HFFc6 (cell line): Measurements from ENCODE around the gene SMYD3. TPM values are rescaled to one million over a fixed set of nuclear protein-coding genes. Genes with fewer than 3 reads are reported as not detected.

Experiments
- DNase-seq: peaks from one replicate; pipeline ENCODE4 v3.0.0-alpha.2; 2018
- H3K27ac Mint-ChIP-seq: 2 replicates; pipeline ENCODE4 v1.8.0; 2020; ENCODE audit warnings: mild to moderate bottlenecking, mixed read lengths
- H3K27me3 Mint-ChIP-seq: 2 replicates; pipeline ENCODE4 v1.8.0; 2021; ENCODE audit warnings: mild to moderate bottlenecking, moderate library complexity, mixed read lengths; ENCODE audit not compliant: insufficient read depth
- H3K36me3 Mint-ChIP-seq: 2 replicates; pipeline ENCODE4 v1.8.0; 2021; ENCODE audit warnings: low read depth, mixed read lengths
- H3K4me1 Mint-ChIP-seq: 2 replicates; pipeline ENCODE4 v1.8.0; 2020; ENCODE audit warnings: low read depth, mixed read lengths
- H3K4me3 Mint-ChIP-seq: 2 replicates; pipeline ENCODE4 v1.8.0; 2020; ENCODE audit warnings: mild to moderate bottlenecking, moderate library complexity, mixed read lengths
- H3K9me3 Mint-ChIP-seq: 2 replicates; pipeline ENCODE4 v1.8.0; 2020; ENCODE audit warnings: mild to moderate bottlenecking, mixed read lengths
- total RNA-seq, 6 experiments: library from RNA; stranded (reverse); fragmentation: NEBNext Ultra II Directional; extraction: Animal tissue kit (Norgen Biotek cat#: 25700); gene quantifications; 2 replicates in 1 of 6; 3 replicates in 5 of 6; pipeline ENCODE4 v1.2.3, GENCODE V29; 2021
- TF ChIP-seq, protein P1 (sequence below): fragments of 200-600 bp; sonication (generic); IDR thresholded peaks from 2 replicates; pipeline ENCODE4 v1.5.0; 2021; ENCODE audit warnings: antibody characterized with exemption, mild to moderate bottlenecking

SMYD3 gene
- total RNA-seq, 6 experiments from 2014 or later: 28.4 to 37.9 (median 31.2) TPM

DNA sequence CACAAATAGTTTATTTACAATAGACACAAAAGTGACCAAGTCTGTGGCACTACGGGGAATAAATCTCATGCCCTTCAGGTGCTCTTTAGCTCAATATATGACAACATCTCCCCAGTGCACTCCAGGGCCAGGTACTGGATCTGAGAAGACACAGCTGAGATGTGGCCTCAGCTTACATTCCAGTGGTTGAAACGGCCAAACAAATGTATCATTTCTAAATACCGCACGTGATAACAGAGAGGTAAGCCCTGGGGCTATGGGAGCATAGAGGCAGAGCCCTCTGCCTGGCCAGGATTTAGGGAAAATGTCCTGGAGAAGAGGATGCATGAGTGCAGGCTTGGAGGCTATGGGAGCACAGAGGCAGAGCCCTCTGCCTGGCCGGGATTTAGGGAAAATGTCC is 630.5 kb downstream of the SMYD3 start:
- Mint-ChIP-seq H3K4me1 (peaks cover 16% of the 10 kb centered on the region), H3K9me3 (no peaks in the 10 kb centered on the region), H3K36me3 (0 out of 2 replicates have a peak, but pooled peaks cover 3% of the 10 kb centered on the region), H3K4me3 (peak overlapping the region; percentile 8; the same call in 1 of the 2 replicates), H3K27me3 (no peaks in the 10 kb centered on the region), H3K27ac (peak overlapping the region; percentile 5; the same call in 1 of the 2 replicates)
- TF ChIP-seq, protein P1, sequence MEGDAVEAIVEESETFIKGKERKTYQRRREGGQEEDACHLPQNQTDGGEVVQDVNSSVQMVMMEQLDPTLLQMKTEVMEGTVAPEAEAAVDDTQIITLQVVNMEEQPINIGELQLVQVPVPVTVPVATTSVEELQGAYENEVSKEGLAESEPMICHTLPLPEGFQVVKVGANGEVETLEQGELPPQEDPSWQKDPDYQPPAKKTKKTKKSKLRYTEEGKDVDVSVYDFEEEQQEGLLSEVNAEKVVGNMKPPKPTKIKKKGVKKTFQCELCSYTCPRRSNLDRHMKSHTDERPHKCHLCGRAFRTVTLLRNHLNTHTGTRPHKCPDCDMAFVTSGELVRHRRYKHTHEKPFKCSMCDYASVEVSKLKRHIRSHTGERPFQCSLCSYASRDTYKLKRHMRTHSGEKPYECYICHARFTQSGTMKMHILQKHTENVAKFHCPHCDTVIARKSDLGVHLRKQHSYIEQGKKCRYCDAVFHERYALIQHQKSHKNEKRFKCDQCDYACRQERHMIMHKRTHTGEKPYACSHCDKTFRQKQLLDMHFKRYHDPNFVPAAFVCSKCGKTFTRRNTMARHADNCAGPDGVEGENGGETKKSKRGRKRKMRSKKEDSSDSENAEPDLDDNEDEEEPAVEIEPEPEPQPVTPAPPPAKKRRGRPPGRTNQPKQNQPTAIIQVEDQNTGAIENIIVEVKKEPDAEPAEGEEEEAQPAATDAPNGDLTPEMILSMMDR: no peak
- DNase-seq: no peak

DNA sequence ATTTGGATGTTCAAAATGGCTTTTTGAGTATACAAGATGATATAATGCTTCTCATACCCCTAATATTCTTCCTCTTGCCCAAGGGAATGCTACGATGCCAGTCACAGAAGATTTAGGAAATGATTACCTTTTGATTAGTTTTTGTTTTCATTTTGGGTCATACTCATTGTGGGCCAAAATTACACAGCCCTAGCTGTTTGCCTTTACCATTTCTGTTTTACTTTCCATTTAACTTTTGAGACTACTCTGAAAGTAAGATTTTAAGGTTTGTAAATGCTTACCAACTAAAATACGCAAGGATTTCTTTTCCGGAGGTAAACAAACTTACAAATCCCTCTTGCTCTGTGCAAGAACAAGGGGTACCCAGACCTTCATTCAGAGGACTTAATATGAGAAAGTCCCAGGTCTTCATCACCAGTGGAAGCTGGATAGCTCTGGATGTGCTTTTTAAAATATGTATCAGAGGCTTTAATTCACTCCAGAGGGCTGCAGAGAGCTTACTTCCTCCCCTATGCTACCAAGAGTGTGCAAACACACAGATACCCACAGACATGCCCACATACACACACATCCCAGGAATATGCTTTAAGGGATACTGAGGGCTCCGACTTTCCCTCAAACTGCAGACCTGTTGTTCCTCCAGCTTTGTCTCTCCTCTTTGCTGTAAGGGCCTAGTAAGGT is 631.4 kb downstream of the SMYD3 start:
- H3K4me3 Mint-ChIP-seq: peak overlapping the region; percentile 78
- DNase-seq: no peak
- TF ChIP-seq, protein P1: no peak
- no peaks in the 10 kb centered on the region for H3K36me3 Mint-ChIP-seq
- H3K27me3 Mint-ChIP-seq: no peaks in the 10 kb centered on the region
- H3K27ac Mint-ChIP-seq: peak overlapping the region; percentile 96
- H3K9me3 Mint-ChIP-seq: no peaks in the 10 kb centered on the region
- peaks cover 7% of the 10 kb centered on the region for H3K4me1 Mint-ChIP-seq

DNA sequence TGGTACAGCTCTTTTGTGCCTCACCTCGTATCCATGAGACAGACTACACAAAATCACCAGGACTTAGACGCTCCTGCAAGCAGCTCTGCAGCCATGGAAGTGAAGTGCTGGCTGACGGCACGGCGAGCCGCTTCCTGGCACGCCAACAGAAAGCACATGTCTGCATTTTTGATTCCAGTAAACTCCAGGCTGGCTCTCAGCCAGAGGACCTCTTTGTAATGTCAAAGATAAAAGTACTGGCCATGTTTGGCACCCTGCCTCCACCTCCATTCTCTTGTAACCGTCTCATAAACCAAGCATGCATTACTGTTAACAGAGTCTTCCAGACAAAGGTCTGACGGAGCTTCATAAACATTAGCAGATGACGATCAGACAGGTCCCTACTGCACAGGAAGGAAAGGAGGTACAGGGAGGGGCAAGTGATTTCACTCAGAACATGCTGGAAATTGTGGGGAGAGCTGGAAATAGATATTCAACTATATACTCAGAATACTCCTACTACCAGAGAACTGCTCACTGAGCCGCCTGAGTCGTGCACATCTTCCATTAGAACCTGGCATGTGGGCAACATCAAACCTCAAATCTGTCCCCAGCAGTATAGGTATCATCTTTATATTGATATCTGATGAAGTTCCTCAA is 632.0 kb downstream of the SMYD3 start:
- H3K4me3 Mint-ChIP-seq: peak overlapping the region; percentile 78
- H3K4me1 Mint-ChIP-seq: peaks cover under 1% of the 10 kb centered on the region; the same call in 1 of the 2 replicates
- H3K27ac Mint-ChIP-seq: peak overlapping the region; percentile 96
- TF ChIP-seq, protein P1: no peak
- H3K36me3 Mint-ChIP-seq: 0 out of 2 replicates have a peak, but pooled peaks cover under 1% of the 10 kb centered on the region
- peaks cover 1% of the 10 kb centered on the region; the same call in 1 of the 2 replicates for H3K27me3 Mint-ChIP-seq
- no peaks in the 10 kb centered on the region for H3K9me3 Mint-ChIP-seq
- DNase-seq: peak; percentile 99

DNA sequence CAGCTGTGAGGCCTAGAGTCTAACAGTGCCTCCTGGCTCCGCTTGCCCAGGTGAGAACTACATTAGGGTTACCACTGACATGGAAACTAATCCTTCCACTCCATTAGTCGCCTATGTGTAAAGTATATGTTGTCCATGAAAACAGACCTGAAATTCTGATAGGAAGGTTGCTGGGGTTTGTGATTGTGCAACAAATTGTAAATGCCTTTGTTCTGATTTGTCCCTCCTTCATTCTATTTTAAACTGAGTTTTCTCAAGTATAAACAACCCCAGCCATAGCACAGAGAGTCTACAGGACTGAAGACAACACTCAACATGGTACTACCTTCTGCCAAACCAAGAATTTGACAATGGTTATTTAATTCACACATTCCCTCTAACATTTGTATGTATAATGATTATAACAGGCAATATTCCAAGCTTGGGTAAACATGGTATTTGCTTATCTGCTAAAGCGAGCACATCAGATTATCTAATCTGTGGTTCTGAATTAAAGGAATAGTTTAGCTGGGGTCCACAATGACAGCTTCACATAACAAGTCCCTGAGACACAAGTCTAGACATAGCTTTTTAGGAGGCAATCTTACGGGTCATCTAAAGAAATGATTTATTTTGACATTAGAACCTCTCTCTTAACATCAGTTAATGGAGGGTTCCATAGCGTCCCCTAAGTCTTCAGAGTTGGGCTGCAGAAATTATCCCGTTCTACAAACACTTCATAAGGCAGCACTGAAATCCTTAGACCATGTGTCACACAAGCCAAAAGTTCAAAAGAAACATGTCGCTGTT is 633.0 kb downstream of the SMYD3 start:
- DNase-seq: no peak
- Mint-ChIP-seq H3K4me3 (peak overlapping the region; percentile 78), H3K4me1 (no peaks in the 10 kb centered on the region), H3K27me3 (peaks cover 1% of the 10 kb centered on the region; the same call in 1 of the 2 replicates), H3K9me3 (no peaks in the 10 kb centered on the region), H3K36me3 (0 out of 2 replicates have a peak, but pooled peaks cover 5% of the 10 kb centered on the region), H3K27ac (peak overlapping the region; percentile 96)
- TF ChIP-seq, protein P1: no peak

DNA sequence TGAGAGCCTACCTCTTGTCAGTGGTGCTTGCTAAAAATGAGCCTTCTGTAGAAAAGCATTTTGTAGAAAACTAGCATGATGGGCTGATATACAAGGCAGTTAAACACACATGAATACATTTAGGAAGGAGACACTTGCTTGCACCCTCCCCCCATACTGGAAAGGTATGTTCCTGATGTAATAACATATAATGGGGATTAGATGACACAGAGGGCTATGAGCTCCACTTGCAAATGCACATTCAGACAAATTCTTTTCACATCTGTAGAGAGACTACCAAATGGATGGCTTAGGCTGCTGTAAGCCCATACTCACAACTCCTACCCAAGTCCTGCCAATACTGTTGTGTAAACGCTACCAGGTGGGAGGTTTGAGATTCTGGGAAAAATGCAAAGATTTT is 634.0 kb downstream of the SMYD3 start:
- H3K4me1 Mint-ChIP-seq: no peaks in the 10 kb centered on the region
- DNase-seq: no peak
- peak overlapping the region; percentile 71; the same call in 1 of the 2 replicates for H3K4me3 Mint-ChIP-seq
- TF ChIP-seq, protein P1: no peak
- no peaks in the 10 kb centered on the region for H3K9me3 Mint-ChIP-seq
- H3K27me3 Mint-ChIP-seq: peaks cover 1% of the 10 kb centered on the region; the same call in 1 of the 2 replicates
- peak overlapping the region; percentile 96 for H3K27ac Mint-ChIP-seq
- 0 out of 2 replicates have a peak, but pooled peaks cover 5% of the 10 kb centered on the region for H3K36me3 Mint-ChIP-seq
